ENCODE results near the gene FAM193B. TPM values are rescaled to one million over a fixed set of nuclear protein-coding genes. Genes with fewer than 3 reads are reported as not detected.

FAM193B gene
- total RNA-seq, 3 donors from 2014 or later = 35.4 to 81.5 (median 77.0) TPM

DNA sequence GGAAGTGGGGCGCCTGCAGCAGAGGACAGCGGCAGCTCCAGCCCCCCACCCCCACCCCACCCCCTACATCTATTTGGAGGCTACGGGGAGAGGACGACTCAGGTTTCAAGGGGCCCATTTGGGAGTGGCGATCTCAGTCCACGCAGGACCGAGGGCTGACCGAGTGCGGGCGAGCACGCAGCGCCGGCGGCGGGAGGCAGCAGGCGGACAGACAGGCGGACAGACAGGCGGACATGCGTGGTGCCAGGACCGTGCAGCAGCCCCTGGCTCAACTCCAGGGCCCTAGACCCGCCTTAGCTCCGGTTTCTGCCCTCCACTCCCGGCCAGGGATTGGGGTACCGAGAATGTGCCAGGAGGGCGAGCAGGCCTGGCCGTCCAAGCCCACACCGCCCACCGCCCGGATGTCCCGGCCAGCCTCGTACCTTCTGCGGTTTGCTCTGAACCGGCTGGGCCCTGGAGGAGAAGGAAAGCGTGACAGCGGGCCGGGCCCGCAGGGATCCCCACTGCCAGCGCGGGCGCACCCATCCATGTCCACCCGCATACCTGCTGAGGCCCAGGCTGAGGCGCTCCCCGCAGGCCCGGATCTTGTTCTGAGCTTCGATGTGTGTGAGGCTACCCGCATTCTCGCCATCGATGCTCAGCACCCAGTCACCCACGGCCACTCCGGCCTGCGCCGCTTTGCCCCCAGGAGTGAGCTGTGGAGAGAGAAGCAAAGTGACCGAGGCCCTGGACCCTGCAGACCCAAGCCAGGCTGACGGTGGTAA lies 62.2 kb downstream of the FAM193B start:
- H3K9me3 ChIP-seq = no peaks in the 10 kb centered on the region
- H3K4me1 ChIP-seq = peaks cover 0 to 16% of the 10 kb centered on the region in 2 donors
- H3K36me3 ChIP-seq = no peaks in the 10 kb centered on the region
- no peak for DNase-seq (ENCODE audit: low spot score in 2 of 2)
- TF ChIP-seq, protein P1, sequence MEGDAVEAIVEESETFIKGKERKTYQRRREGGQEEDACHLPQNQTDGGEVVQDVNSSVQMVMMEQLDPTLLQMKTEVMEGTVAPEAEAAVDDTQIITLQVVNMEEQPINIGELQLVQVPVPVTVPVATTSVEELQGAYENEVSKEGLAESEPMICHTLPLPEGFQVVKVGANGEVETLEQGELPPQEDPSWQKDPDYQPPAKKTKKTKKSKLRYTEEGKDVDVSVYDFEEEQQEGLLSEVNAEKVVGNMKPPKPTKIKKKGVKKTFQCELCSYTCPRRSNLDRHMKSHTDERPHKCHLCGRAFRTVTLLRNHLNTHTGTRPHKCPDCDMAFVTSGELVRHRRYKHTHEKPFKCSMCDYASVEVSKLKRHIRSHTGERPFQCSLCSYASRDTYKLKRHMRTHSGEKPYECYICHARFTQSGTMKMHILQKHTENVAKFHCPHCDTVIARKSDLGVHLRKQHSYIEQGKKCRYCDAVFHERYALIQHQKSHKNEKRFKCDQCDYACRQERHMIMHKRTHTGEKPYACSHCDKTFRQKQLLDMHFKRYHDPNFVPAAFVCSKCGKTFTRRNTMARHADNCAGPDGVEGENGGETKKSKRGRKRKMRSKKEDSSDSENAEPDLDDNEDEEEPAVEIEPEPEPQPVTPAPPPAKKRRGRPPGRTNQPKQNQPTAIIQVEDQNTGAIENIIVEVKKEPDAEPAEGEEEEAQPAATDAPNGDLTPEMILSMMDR (IDR thresholded peaks at IDR 0.05) = no peak
- TF ChIP-seq POLR2AphosphoS5 (IDR thresholded peaks at IDR 0.05) (no peak), POLR2A (IDR thresholded peaks at IDR 0.05) (no peak)
- peak overlapping the region in 1 of 3 donors; percentile 3 for H3K4me3 ChIP-seq
- H3K27ac ChIP-seq = peak overlapping the region; percentile 68 to 85
- no peaks in the 10 kb centered on the region for H3K27me3 ChIP-seq
- intact Hi-C loops (cut with DNase I; ENCODE audit: low total_unique reads) = no loop called here

DNA sequence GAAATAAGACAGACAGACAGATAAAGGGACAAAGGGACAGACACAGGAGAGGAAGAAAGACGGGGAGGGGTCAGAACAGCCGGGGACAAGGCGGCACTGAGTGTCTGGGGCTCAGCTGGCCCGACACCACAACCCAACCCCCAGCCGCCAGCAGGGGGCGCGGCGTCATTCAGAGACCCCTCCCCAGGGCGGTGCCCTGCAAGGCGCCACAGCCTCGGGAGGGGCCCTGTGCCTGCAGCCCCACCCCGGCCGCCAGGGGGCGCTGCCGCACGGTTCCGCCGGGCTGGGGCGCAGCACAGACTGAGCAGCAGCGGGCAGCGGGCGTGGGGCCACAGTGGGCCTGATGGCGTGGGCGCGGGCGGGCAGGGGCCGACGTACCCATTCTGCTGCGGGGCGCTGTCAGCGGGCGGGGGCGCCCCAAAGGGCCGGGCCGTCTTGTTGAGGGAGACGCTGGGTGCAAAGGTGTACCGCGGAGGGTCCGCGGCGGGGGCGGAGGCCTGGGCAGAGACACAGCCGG lies 62.9 kb downstream of the FAM193B start:
- H3K27me3 ChIP-seq = no peaks in the 10 kb centered on the region
- H3K27ac ChIP-seq = peak overlapping the region; percentile 21 to 68
- peak overlapping the region in 1 of 3 donors; percentile 3 for H3K4me3 ChIP-seq
- intact Hi-C loops (cut with DNase I; ENCODE audit: low total_unique reads) = no loop called here
- H3K9me3 ChIP-seq = no peaks in the 10 kb centered on the region
- no peaks in the 10 kb centered on the region for H3K36me3 ChIP-seq
- peak in 1 of 3 donors; percentile 16 for TF ChIP-seq POLR2AphosphoS5 (IDR thresholded peaks at IDR 0.05)
- TF ChIP-seq, protein P1 (IDR thresholded peaks at IDR 0.05) = peak; percentile 41 to 60 (median 51)
- TF ChIP-seq POLR2A (IDR thresholded peaks at IDR 0.05) = no peak
- DNase-seq (ENCODE audit: low spot score in 2 of 2) = no peak
- peaks cover 0 to 14% of the 10 kb centered on the region in 2 donors for H3K4me1 ChIP-seq

DNA sequence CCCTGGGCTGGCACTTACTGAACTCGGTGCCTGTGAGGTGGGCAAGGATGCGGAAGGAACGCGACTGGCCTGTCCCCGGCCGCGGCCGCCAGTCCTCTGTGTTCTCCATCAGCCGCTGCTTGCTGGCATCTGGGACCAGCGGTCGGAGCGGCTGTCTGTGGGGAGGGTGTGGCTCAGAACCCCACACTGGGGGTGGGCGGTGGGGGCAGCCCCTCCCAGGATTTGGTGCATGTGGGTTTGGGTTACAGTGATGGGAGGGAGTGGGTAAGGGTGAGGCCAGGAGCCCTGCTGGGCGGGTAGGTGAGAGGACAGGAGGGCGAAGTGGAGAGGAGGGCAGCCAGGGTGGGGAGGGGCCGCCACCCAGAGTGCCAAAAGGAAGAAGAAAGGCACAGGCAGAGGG lies 63.4 kb downstream of the FAM193B start:
- Histone ChIP-seq H3K27ac (peak overlapping the region; percentile 21 to 68), H3K9me3 (no peaks in the 10 kb centered on the region), H3K4me1 (peaks cover 0 to 12% of the 10 kb centered on the region in 2 donors), H3K4me3 (no peak overlapping the region), H3K27me3 (no peaks in the 10 kb centered on the region), H3K36me3 (no peaks in the 10 kb centered on the region)
- DNase-seq (ENCODE audit: low spot score in 2 of 2) = no peak
- TF ChIP-seq POLR2AphosphoS5 (IDR thresholded peaks at IDR 0.05) (no peak), POLR2A (IDR thresholded peaks at IDR 0.05) (no peak)
- TF ChIP-seq, protein P1 (IDR thresholded peaks at IDR 0.05) = no peak
- intact Hi-C loops (cut with DNase I; ENCODE audit: low total_unique reads) = no loop called here

- peaks cover 0 to 12% of the 10 kb centered on the region in 2 donors for H3K4me1 ChIP-seq
These were observed 63.9 kb downstream of the FAM193B start for GRCh38 chr5:177490311-177490991.

More at GRCh38 chr5:177490311-177490991, 63.9 kb downstream of the FAM193B start:
- H3K4me3 ChIP-seq = no peak overlapping the region
- no peak for DNase-seq (ENCODE audit: low spot score in 2 of 2)
- no peak for TF ChIP-seq POLR2AphosphoS5 (IDR thresholded peaks at IDR 0.05)
- TF ChIP-seq, protein P1 (IDR thresholded peaks at IDR 0.05) = no peak
- TF ChIP-seq POLR2A (IDR thresholded peaks at IDR 0.05) = no peak
- no peaks in the 10 kb centered on the region for H3K36me3 ChIP-seq
- intact Hi-C loops (cut with DNase I; ENCODE audit: low total_unique reads) = no loop called here
- no peaks in the 10 kb centered on the region for H3K27me3 ChIP-seq
- peak overlapping the region in 1 of 2 donors; percentile 68 for H3K27ac ChIP-seq
- no peaks in the 10 kb centered on the region for H3K9me3 ChIP-seq
